SU-DHL-6 (cell line): ENCODE results near the gene ANKRD42.
A peak's percentile ranks its signal among the peaks of the same experiment; 100 is the strongest.

Experiments
- H2AFZ ChIP-seq: fragments of 200-600 bp; sonication (generic); 2 replicates; pipeline ENCODE4 v1.6.1; 2014; ENCODE audit warnings: low read depth, mild to moderate bottlenecking, moderate library complexity, mixed read lengths, antibody characterized with exemption, low read length; ENCODE audit not compliant: severe bottlenecking
- H3F3A ChIP-seq: fragments of 200-600 bp; shearing (Covaris generic); 2 replicates; pipeline ENCODE4 v1.6.0; 2016; ENCODE audit warnings: antibody characterized with exemption, mild to moderate bottlenecking; ENCODE audit not compliant: insufficient read depth
- H3K27ac ChIP-seq: fragments of 200-600 bp; sonication (generic); 2 replicates; pipeline ENCODE4 v1.5.1; 2016; ENCODE audit warnings: low read depth, mild to moderate bottlenecking, low read length, moderate library complexity, mixed read lengths
- H3K27me3 ChIP-seq: fragments of 200-600 bp; sonication (generic), shearing (Covaris generic); 2 replicates; pipeline ENCODE4 v1.6.0; 2014; ENCODE audit warnings: mild to moderate bottlenecking, low read length
- H3K36me3 ChIP-seq: fragments of 200-600 bp; sonication (generic); 2 replicates; pipeline ENCODE4 v1.6.1; 2014; ENCODE audit warnings: mild to moderate bottlenecking, low read length, mixed read lengths
- H3K4me2 ChIP-seq: fragments of 300-600, 200-600 bp; shearing (Covaris generic), sonication (generic); 2 replicates; pipeline ENCODE4 v1.6.0; 2014; ENCODE audit warnings: low read length, low read depth, mild to moderate bottlenecking; ENCODE audit not compliant: poor library complexity, severe bottlenecking
- H3K4me3 ChIP-seq: fragments of 200-600 bp; sonication (generic); 2 replicates; pipeline ENCODE4 v1.5.1; 2014; ENCODE audit warnings: antibody characterized with exemption, low read length, mild to moderate bottlenecking, mixed read lengths; ENCODE audit not compliant: insufficient read depth, poor library complexity, severe bottlenecking
- H3K79me2 ChIP-seq: fragments of 200-600 bp; sonication (generic); 2 replicates; pipeline ENCODE4 v1.6.1; 2014; ENCODE audit warnings: mild to moderate bottlenecking, low read length, moderate library complexity; ENCODE audit not compliant: insufficient read depth
- H3K9ac ChIP-seq: fragments of 200-600 bp; sonication (generic); 2 replicates; pipeline ENCODE4 v1.7.0; 2014; ENCODE audit warnings: mild to moderate bottlenecking, low read length
- H3K9me2 ChIP-seq: fragments of 200-600 bp; sonication (generic); replicated peaks from 2 replicates; pipeline ENCODE4 v1.6.1; 2014; ENCODE audit warnings: low read length; ENCODE audit not compliant: insufficient read depth
- H3K9me3 ChIP-seq: fragments of 200-600 bp; sonication (generic); 2 replicates; pipeline ENCODE4 v1.6.1; 2014; ENCODE audit warnings: low read length, mixed read lengths; ENCODE audit not compliant: insufficient read depth
- H4K20me1 ChIP-seq: fragments of 200-600 bp; sonication (generic); 2 replicates; pipeline ENCODE4 v1.6.1; 2014; ENCODE audit warnings: low read depth, mild to moderate bottlenecking, antibody characterized with exemption, low read length, moderate library complexity, mixed read lengths
- EZH2phosphoT487 ChIP-seq: fragments of 200-600 bp; sonication (generic), shearing (Covaris generic); conservative IDR thresholded peaks from 2 replicates; pipeline ENCODE4 v1.6.1; 2018; ENCODE audit warnings: mild to moderate bottlenecking, antibody characterized with exemption, low read length, moderate library complexity, mixed read lengths
- TF ChIP-seq, protein P1 (sequence below): fragments of 200-600 bp; sonication (generic); IDR thresholded peaks from one replicate; pipeline ENCODE4 v1.5.1; 2017; ENCODE audit warnings: antibody characterized with exemption, mild to moderate bottlenecking, low read length, moderate library complexity; ENCODE audit not compliant: insufficient read depth, poor library complexity, severe bottlenecking

ANKRD42 gene

DNA sequence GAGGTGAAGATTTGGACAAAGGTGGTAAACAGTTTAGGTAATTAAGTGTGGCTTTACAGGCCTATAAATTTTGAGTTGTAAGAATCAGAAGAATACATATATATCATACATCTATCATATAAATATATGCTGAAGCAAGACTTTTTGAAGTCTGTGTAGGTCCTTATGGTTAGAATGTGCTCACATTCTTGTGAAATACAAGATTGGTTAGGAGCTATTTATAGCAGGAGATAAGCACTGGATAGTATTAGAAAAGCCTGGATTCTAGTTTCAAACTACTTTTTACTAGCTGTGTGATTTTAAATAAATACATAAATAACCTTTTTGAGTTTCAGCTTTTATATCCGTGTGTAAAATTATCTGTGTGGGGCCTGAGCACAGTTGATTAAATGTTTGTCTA is 42.3 kb downstream of the ANKRD42 start:
- no peak overlapping the region for H3K4me2 ChIP-seq
- H3K27ac ChIP-seq, result no peak overlapping the region
- no peaks in the 10 kb centered on the region for H3K9me3 ChIP-seq
- no peaks in the 10 kb centered on the region for H3K9me2 ChIP-seq
- no peaks in the 10 kb centered on the region for H3F3A ChIP-seq
- H3K4me3 ChIP-seq, result no peak overlapping the region
- TF ChIP-seq, protein P1, sequence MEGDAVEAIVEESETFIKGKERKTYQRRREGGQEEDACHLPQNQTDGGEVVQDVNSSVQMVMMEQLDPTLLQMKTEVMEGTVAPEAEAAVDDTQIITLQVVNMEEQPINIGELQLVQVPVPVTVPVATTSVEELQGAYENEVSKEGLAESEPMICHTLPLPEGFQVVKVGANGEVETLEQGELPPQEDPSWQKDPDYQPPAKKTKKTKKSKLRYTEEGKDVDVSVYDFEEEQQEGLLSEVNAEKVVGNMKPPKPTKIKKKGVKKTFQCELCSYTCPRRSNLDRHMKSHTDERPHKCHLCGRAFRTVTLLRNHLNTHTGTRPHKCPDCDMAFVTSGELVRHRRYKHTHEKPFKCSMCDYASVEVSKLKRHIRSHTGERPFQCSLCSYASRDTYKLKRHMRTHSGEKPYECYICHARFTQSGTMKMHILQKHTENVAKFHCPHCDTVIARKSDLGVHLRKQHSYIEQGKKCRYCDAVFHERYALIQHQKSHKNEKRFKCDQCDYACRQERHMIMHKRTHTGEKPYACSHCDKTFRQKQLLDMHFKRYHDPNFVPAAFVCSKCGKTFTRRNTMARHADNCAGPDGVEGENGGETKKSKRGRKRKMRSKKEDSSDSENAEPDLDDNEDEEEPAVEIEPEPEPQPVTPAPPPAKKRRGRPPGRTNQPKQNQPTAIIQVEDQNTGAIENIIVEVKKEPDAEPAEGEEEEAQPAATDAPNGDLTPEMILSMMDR, result no peak
- no peak for TF ChIP-seq EZH2phosphoT487
- H4K20me1 ChIP-seq, result no peaks in the 10 kb centered on the region
- no peaks in the 10 kb centered on the region for H3K79me2 ChIP-seq
- no peak overlapping the region for H2AFZ ChIP-seq
- no peaks in the 10 kb centered on the region for H3K36me3 ChIP-seq
- no peaks in the 10 kb centered on the region for H3K27me3 ChIP-seq
- no peak overlapping the region for H3K9ac ChIP-seq

DNA sequence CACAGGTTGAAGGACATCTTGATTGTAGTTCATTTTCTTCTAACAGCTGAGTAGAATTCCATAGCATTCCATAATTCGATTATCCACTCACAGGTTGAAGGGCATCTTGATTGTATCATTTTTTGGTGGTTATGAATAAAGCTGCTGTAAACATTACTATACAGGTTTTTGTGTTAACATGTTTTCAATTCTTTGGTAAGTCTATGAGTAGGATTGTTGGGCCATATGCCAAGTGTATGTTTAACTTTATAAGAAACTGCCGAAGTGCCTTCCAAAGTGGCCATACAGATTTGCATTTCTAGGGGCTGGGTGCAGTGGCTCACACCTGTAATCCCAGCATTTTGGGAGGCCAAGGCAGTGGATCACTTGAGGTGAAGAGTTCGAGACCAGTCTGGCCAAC is 44.6 kb downstream of the ANKRD42 start:
- Histone ChIP-seq H3K36me3 (no peaks in the 10 kb centered on the region), H3K27me3 (no peaks in the 10 kb centered on the region), H3F3A (no peaks in the 10 kb centered on the region), H3K79me2 (no peaks in the 10 kb centered on the region), H2AFZ (no peak overlapping the region), H3K9ac (no peak overlapping the region), H3K27ac (no peak overlapping the region), H3K9me3 (no peaks in the 10 kb centered on the region), H4K20me1 (no peaks in the 10 kb centered on the region), H3K4me3 (no peak overlapping the region), H3K4me2 (no peak overlapping the region), H3K9me2 (no peaks in the 10 kb centered on the region)
- no peak for TF ChIP-seq EZH2phosphoT487
- TF ChIP-seq, protein P1, result no peak

DNA sequence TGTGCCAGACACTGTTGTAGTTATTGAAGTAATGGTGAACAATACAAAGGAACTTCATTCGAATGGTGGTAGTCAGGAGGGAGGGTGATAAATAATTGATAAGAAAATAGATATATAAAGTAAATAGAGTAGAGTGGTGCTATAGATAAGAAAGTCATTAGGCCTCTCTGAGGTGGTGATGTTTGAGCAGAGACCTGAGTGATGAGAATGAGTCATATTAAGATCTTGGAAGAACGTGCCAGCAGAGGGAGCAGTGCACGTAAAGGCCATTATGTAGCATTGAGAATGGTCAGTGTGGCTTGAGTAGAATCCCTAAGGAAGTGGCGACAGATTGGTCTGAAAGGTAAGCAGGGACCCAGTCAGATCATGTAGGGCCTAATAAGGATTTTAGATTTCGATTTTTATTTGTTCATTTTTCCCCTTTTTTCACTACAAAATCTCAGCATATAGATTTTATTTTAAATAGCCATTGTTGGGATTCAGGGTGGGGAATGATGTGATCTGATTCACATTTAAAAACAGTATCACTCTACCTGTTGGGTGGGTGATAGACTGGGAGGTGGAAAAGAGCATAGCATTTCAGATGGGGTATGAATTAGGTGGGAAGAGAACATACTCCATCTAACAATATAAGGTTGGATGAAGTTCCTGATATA is 47.9 kb downstream of the ANKRD42 start:
- H3K9ac ChIP-seq, result no peak overlapping the region
- no peaks in the 10 kb centered on the region for H3K9me3 ChIP-seq
- H4K20me1 ChIP-seq, result no peaks in the 10 kb centered on the region
- H3F3A ChIP-seq, result no peaks in the 10 kb centered on the region
- H3K9me2 ChIP-seq, result no peaks in the 10 kb centered on the region
- no peaks in the 10 kb centered on the region for H3K79me2 ChIP-seq
- no peak overlapping the region for H3K4me2 ChIP-seq
- H3K4me3 ChIP-seq, result no peak overlapping the region
- H3K27me3 ChIP-seq, result no peaks in the 10 kb centered on the region
- no peak overlapping the region for H2AFZ ChIP-seq
- TF ChIP-seq EZH2phosphoT487, result no peak
- TF ChIP-seq, protein P1, result peak; percentile 31
- H3K36me3 ChIP-seq, result no peaks in the 10 kb centered on the region
- H3K27ac ChIP-seq, result no peak overlapping the region
